CD4-positive, alpha-beta T cell treated with Interleukin-21 for 1 hour (primary cell): ENCODE data around the gene FAM32A.

Experiments used
- DNase-seq: peaks from one replicate; pipeline ENCODE4 v3.0.0-alpha.2; 2020

Gene FAM32A

GRCh38 chr19:16185123-16185767 lies at the start of gene FAM32A:
Gene FAM32A (plus strand): TSS chr19:16185410. CDS start chr19:16185443, 33 bp downstream.
- DNase-seq, result peak; percentile 100

GRCh38 chr19:16135430-16136127 lies 49.6 kb upstream of the FAM32A start:
- DNase-seq, result no peak

- DNase-seq, result no peak
These were observed 48.8 kb upstream of the FAM32A start for GRCh38 chr19:16136185-16136999.

GRCh38 chr19:16139752-16140151 lies 45.5 kb upstream of the FAM32A start:
- no peak for DNase-seq

- no peak for DNase-seq
These were observed 44.2 kb upstream of the FAM32A start for GRCh38 chr19:16141043-16141442.

- no peak for DNase-seq
These were observed 43.1 kb upstream of the FAM32A start for GRCh38 chr19:16142032-16142580.

GRCh38 chr19:16143399-16144215 lies 41.6 kb upstream of the FAM32A start, which contains the start of gene HSH2D:
Gene HSH2D (plus strand): TSS chr19:16143685. CDS start chr19:16148751, 5,066 bp downstream.
- DNase-seq, result peak; percentile 83

- no peak for DNase-seq
These were observed 41.0 kb upstream of the FAM32A start for GRCh38 chr19:16144216-16144581.

- no peak for DNase-seq
These were observed 39.1 kb upstream of the FAM32A start for GRCh38 chr19:16146112-16146511.

- DNase-seq, result no peak
These were observed 36.6 kb upstream of the FAM32A start for GRCh38 chr19:16148443-16149229.

- DNase-seq, result no peak
These were observed 31.5 kb upstream of the FAM32A start for GRCh38 chr19:16153582-16154336.

GRCh38 chr19:16154557-16154956 lies 30.7 kb upstream of the FAM32A start:
- no peak for DNase-seq

- no peak for DNase-seq
These were observed 30.1 kb upstream of the FAM32A start for GRCh38 chr19:16155128-16155527.

GRCh38 chr19:16156904-16157303 lies 28.3 kb upstream of the FAM32A start:
- DNase-seq, result no peak

GRCh38 chr19:16157601-16158000 lies 27.6 kb upstream of the FAM32A start:
- DNase-seq, result no peak

- DNase-seq, result no peak
These were observed 25.6 kb upstream of the FAM32A start for GRCh38 chr19:16159655-16160054.

- no peak for DNase-seq
These were observed 24.7 kb upstream of the FAM32A start for GRCh38 chr19:16160445-16160942.

- no peak for DNase-seq
These were observed 24.2 kb upstream of the FAM32A start for GRCh38 chr19:16160943-16161560.

- no peak for DNase-seq
These were observed 23.4 kb upstream of the FAM32A start for GRCh38 chr19:16161840-16162239.

GRCh38 chr19:16164222-16164890 lies 20.9 kb upstream of the FAM32A start:
- no peak for DNase-seq
